ENCODE measurements around the gene ABCC1.

ABCC1 gene

GRCh38 chr16:15993946-15994665, 44.7 kb downstream of the ABCC1 start:
- DNase-seq: no peak

GRCh38 chr16:15996432-15997109, 47.2 kb downstream of the ABCC1 start:
- DNase-seq: no peak

GRCh38 chr16:16000685-16001084, 51.3 kb downstream of the ABCC1 start:
- DNase-seq: no peak

- no peak for DNase-seq
Measured at GRCh38 chr16:16001596-16002255, 52.3 kb downstream of the ABCC1 start.

GRCh38 chr16:16003719-16004313, 54.4 kb downstream of the ABCC1 start:
- no peak for DNase-seq

- DNase-seq: no peak
Measured at GRCh38 chr16:16004314-16004749, 54.9 kb downstream of the ABCC1 start.

GRCh38 chr16:16005721-16006120, 56.3 kb downstream of the ABCC1 start:
- DNase-seq: no peak

- DNase-seq: no peak
Measured at GRCh38 chr16:16006650-16007049, 57.2 kb downstream of the ABCC1 start.

- no peak for DNase-seq
Measured at GRCh38 chr16:16007743-16008111, 58.3 kb downstream of the ABCC1 start.

GRCh38 chr16:16008666-16009065, 59.2 kb downstream of the ABCC1 start:
- no peak for DNase-seq

GRCh38 chr16:16009401-16009800, 60.0 kb downstream of the ABCC1 start:
- DNase-seq: no peak

GRCh38 chr16:16010194-16010593, 60.8 kb downstream of the ABCC1 start:
- DNase-seq: no peak

GRCh38 chr16:16012144-16012543, 62.7 kb downstream of the ABCC1 start:
- no peak for DNase-seq

- DNase-seq: no peak
Measured at GRCh38 chr16:16013812-16014211, 64.4 kb downstream of the ABCC1 start.

GRCh38 chr16:16014329-16015224, 65.2 kb downstream of the ABCC1 start:
- DNase-seq: peak; percentile 78

- DNase-seq: no peak
Measured at GRCh38 chr16:16015849-16016248, 66.4 kb downstream of the ABCC1 start.

GRCh38 chr16:16016388-16016964, 67.1 kb downstream of the ABCC1 start:
- DNase-seq: no peak

GRCh38 chr16:16017812-16018211, 68.4 kb downstream of the ABCC1 start:
- DNase-seq: no peak

- DNase-seq: no peak
Measured at GRCh38 chr16:16018705-16019104, 69.3 kb downstream of the ABCC1 start.

GRCh38 chr16:16019488-16019887, 70.1 kb downstream of the ABCC1 start:
- DNase-seq: no peak

- no peak for DNase-seq
Measured at GRCh38 chr16:16020291-16020690, 70.9 kb downstream of the ABCC1 start.

GRCh38 chr16:16021020-16021419, 71.6 kb downstream of the ABCC1 start:
- no peak for DNase-seq

All from NCI-H69 (cell line).